Measurements from ENCODE around the gene ZC2HC1B. TPM values are rescaled to one million over a fixed set of nuclear protein-coding genes. Genes with fewer than 3 reads are reported as not detected.
"Not testable (repeated sequence)": the region's sequence is repeated elsewhere in the genome, so short reads cannot be mapped to it uniquely, and the experiment has no call there.

The ZC2HC1B gene
- total and polyA plus RNA-seq, 8 donors, result not detected

DNA sequence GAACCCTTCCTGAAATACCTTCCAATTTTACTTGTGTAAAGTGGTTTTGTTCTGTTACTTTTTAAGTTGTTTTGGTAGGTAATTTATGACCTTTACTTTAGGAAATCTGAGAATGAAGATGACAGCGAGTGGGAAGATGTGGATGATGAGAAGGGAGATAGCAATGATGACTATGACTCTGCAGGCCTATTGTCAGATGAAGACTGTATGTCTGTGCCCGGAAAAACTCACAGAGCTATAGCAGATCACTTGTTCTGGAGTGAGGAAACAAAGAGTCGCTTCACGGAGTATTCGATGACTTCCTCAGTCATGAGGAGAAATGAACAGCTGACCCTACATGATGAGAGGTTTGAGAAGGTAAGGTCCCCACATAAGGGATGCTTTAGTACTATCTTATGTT lies 6.6 kb upstream of the ZC2HC1B start:
- TF ChIP-seq, protein P1, sequence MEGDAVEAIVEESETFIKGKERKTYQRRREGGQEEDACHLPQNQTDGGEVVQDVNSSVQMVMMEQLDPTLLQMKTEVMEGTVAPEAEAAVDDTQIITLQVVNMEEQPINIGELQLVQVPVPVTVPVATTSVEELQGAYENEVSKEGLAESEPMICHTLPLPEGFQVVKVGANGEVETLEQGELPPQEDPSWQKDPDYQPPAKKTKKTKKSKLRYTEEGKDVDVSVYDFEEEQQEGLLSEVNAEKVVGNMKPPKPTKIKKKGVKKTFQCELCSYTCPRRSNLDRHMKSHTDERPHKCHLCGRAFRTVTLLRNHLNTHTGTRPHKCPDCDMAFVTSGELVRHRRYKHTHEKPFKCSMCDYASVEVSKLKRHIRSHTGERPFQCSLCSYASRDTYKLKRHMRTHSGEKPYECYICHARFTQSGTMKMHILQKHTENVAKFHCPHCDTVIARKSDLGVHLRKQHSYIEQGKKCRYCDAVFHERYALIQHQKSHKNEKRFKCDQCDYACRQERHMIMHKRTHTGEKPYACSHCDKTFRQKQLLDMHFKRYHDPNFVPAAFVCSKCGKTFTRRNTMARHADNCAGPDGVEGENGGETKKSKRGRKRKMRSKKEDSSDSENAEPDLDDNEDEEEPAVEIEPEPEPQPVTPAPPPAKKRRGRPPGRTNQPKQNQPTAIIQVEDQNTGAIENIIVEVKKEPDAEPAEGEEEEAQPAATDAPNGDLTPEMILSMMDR (IDR thresholded peaks at IDR 0.05), result no peak
- no peak for DNase-seq
- H3K27ac ChIP-seq, result no peak overlapping the region

DNA sequence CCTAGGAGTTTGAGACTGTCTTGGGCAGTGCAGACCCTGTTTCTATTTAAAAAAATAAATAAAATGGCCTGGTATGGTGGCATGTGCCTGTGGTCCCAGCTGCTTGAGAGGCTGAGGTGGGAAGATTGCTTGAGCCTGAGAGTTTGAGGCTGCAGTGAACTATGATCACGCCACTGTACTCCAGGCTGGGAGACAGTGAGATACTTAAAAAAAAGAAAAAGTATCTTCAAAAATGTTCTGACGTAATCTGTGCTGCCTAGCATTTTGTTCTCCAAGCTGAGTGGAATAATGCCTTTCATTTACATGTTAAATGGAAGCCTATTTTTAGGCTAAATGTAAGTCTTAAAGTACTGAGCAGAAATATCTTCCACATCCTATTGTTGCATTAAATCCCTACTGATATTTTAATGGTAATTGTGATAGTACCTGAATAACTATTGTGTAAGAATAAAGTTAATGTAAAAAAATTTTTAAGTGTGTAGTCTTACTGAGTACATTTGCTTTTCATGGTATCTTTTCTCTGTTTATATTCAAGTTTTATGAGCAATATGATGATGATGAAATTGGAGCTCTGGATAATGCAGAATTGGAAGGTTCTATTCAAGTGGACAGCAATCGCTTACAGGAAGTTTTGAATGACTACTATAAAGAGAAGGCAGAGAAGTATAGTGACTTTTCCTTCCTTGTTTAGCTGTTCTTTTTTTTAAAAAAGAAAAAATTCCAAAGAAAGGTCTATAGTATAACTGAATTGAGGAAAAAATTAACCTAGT lies 4.2 kb upstream of the ZC2HC1B start:
- H3K4me3 ChIP-seq, result no peak overlapping the region
- H3K4me1 ChIP-seq, result no peaks in the 10 kb centered on the region
- DNase-seq, result no peak
- intact Hi-C loops (cut with DNase I), result no loop called here
- no peaks in the 10 kb centered on the region for H3K27me3 ChIP-seq
- TF ChIP-seq, protein P1 (IDR thresholded peaks at IDR 0.05), result no peak
- H3K27ac ChIP-seq, result no peak overlapping the region
- H3K9me3 ChIP-seq, result no peaks in the 10 kb centered on the region
- ATAC-seq, result no peak
- H3K36me3 ChIP-seq, result peaks cover 0 to 99% of the 10 kb centered on the region in 2 donors

More for the DNA sequence above, 6.6 kb upstream of the ZC2HC1B start:
- no peaks in the 10 kb centered on the region for H3K4me1 ChIP-seq
- ATAC-seq, result no peak
- H3K27me3 ChIP-seq, result no peaks in the 10 kb centered on the region
- intact Hi-C loops (cut with DNase I), result no loop called here
- H3K9me3 ChIP-seq, result peaks cover 0 to 1% of the 10 kb centered on the region in 2 donors
- H3K36me3 ChIP-seq, result peaks cover 0 to 95% of the 10 kb centered on the region in 2 donors
- no peak overlapping the region for H3K4me3 ChIP-seq

DNA sequence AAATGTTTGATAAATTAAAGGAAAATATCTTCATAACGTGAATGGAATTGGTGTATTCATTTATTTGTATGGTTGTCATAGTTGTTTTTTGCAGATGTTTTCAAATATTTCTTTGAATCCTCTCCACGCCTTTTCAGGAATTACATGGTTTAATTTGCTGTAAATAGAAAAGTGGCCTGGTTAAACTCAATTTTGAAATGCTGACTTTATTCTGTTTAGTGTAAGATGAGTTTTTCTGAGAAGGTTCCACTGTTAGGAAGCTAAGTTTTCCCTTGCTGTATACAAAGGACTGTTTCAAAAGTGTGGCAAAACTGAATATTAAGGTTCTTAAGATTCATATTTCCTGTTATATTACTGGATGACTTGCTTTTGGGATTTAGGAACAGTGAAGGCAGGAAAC lies 503 bp upstream of the ZC2HC1B start:
- no peak overlapping the region for H3K4me3 ChIP-seq
- DNase-seq (no peak), ATAC-seq (no peak)
- intact Hi-C loops (cut with DNase I), result no loop called here
- H3K9me3 ChIP-seq, result peaks cover 0 to 3% of the 10 kb centered on the region in 2 donors
- no peaks in the 10 kb centered on the region for H3K4me1 ChIP-seq
- TF ChIP-seq, protein P1 (IDR thresholded peaks at IDR 0.05), result no peak
- H3K27ac ChIP-seq, result no peak overlapping the region
- H3K36me3 ChIP-seq, result peaks cover 0 to 76% of the 10 kb centered on the region in 2 donors
- H3K27me3 ChIP-seq, result no peaks in the 10 kb centered on the region

DNA sequence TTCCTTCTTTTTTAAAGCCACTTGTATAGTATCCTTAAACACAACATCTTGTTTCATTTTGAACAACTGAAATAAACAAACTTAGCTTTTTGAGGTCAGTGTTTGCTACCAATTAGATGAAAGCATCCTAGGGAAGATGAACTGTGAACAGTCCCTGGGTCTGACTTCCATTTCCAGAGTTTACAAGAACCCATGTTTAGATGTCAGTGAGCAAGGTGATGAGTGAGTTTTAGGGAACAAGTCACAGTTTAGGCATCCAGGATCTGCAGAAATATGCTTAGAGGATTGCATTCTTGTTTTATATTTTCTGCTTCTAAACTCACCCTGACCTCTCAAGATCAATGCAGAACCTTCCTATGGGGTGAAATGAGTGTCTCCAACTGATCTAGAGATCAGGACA lies 3.0 kb downstream of the ZC2HC1B start:
- Histone ChIP-seq H3K4me3 (no peak overlapping the region), H3K27me3 (no peaks in the 10 kb centered on the region), H3K4me1 (no peaks in the 10 kb centered on the region), H3K9me3 (peaks cover 0 to 3% of the 10 kb centered on the region in 2 donors), H3K36me3 (peaks cover 0 to 41% of the 10 kb centered on the region in 2 donors), H3K27ac (no peak overlapping the region)
- intact Hi-C loops (cut with DNase I), result no loop called here
- DNase-seq (no peak), ATAC-seq (no peak)
- TF ChIP-seq, protein P1 (IDR thresholded peaks at IDR 0.05), result no peak

DNA sequence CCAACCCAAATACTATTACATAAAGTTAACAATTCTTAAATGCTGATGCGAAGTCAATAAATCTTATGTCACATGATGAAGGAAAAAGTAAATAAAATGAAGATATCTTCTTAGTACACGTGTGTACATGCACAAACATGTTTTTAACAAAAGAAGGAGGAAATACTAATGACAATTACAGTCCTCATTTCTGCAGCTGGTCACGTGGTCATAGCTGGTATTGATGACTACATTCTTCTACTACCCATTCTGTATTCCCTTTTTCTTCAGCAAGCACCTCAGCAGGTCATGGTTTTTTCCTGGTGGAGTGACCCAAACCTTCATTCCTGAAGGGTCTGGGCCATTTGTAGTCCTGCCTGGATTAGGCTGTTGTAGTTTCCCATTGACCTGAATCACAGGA lies 4.5 kb downstream of the ZC2HC1B start:
- ATAC-seq; intact Hi-C loops (cut with DNase I); DNase-seq; H3K27me3 ChIP-seq; H3K4me1 ChIP-seq; H3K9me3 ChIP-seq; H3K4me3 ChIP-seq; H3K27ac ChIP-seq: not testable (repeated sequence)
- peaks cover 0 to 26% of the 10 kb centered on the region in 2 donors for H3K36me3 ChIP-seq

DNA sequence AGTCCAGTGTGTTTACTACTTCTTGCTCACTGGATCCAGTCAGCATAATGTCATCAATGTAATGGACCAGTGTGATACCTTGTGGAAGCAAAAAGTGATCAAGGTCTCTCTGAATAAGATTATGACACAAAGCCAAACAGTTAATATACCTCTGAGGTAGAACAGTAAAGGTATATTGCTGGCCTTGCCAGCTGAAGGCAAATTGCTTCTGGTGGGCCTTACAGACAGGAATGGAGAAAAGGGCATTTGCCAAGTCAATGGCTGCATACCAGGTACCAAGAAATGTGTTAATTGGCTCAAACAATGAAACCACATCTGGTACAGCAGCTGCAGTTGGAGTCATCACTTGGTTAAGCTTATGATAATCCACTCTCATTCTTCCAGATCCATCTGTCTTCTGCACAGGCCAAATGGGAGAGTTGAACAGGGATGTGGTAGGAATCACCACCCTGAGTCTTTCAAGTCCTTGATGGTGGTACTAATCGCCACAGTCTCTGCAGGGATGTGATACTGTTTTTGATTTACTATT lies 7.0 kb downstream of the ZC2HC1B start:
- H3K27ac ChIP-seq; H3K36me3 ChIP-seq; ATAC-seq; H3K4me3 ChIP-seq; H3K4me1 ChIP-seq; DNase-seq; intact Hi-C loops (cut with DNase I); H3K9me3 ChIP-seq; H3K27me3 ChIP-seq: not testable (repeated sequence)

Data from left lung (tissue), 10 donors.